H54 (cell line): ENCODE measurements around the gene ID3.
"Not testable (repeated sequence)": the region's sequence is repeated elsewhere in the genome, so short reads cannot be mapped to it uniquely, and the experiment has no call there.

Experiments used
- DNase-seq: peaks from one replicate; pipeline ENCODE4 v3.0.0; 2011; ENCODE audit warnings: low spot score, mixed read lengths; ENCODE audit not compliant: insufficient read length
- FAIRE-seq: peaks from 3 replicates; lab custom pipeline; 2011; peaks lifted over from hg19 to GRCh38; lab: Jason Lieb, UNC
- POLR2A ChIP-seq: IDR thresholded peaks from 2 replicates; pipeline ENCODE4 v1.6.1; 2011; ENCODE audit warnings: low read depth, mild to moderate bottlenecking, low read length

ID3 gene

GRCh38 chr1:23555986-23556634, 3.2 kb downstream of the ID3 start:
- no peak for FAIRE-seq
- no peak for DNase-seq
- TF ChIP-seq POLR2A, result peak; percentile 46

- TF ChIP-seq POLR2A, result no peak
- DNase-seq, result no peak
- no peak for FAIRE-seq
Measured at GRCh38 chr1:23555270-23555985, 3.9 kb downstream of the ID3 start.

GRCh38 chr1:23554481-23555269, 4.6 kb downstream of the ID3 start:
- DNase-seq, result peak; percentile 59
- FAIRE-seq, result no peak
- 0 out of 2 replicates have a peak, but pooled peaks have one; percentile 31 for TF ChIP-seq POLR2A

- TF ChIP-seq POLR2A, result no peak
- FAIRE-seq, result no peak
Measured at GRCh38 chr1:23554127-23554480, 5.2 kb downstream of the ID3 start.

GRCh38 chr1:23553231-23554126, 5.8 kb downstream of the ID3 start:
- FAIRE-seq (no peak), DNase-seq (no peak)
- TF ChIP-seq POLR2A, result no peak

More at GRCh38 chr1:23554127-23554480, 5.2 kb downstream of the ID3 start:
- no peak for DNase-seq

GRCh38 chr1:23551849-23552248, 7.5 kb downstream of the ID3 start:
- TF ChIP-seq POLR2A, result no peak
- FAIRE-seq (no peak), DNase-seq (no peak)

GRCh38 chr1:23548704-23549143, 10.6 kb downstream of the ID3 start:
- no peak for FAIRE-seq
- DNase-seq, result no peak
- TF ChIP-seq POLR2A, result no peak

- FAIRE-seq (no peak), DNase-seq (no peak)
- TF ChIP-seq POLR2A, result no peak
Measured at GRCh38 chr1:23546897-23547584, 12.3 kb downstream of the ID3 start.

GRCh38 chr1:23545851-23546250, 13.4 kb downstream of the ID3 start:
- no peak for TF ChIP-seq POLR2A
- no peak for FAIRE-seq

GRCh38 chr1:23544444-23545389, 14.6 kb downstream of the ID3 start:
- TF ChIP-seq POLR2A, result no peak
- FAIRE-seq, result peak; percentile 82
- no peak for DNase-seq

More at GRCh38 chr1:23545851-23546250, 13.4 kb downstream of the ID3 start:
- no peak for DNase-seq

GRCh38 chr1:23543707-23544443, 15.4 kb downstream of the ID3 start:
- no peak for TF ChIP-seq POLR2A
- no peak for FAIRE-seq
- no peak for DNase-seq

- not testable (repeated sequence) for FAIRE-seq, DNase-seq
Measured at GRCh38 chr1:23542940-23543339, 16.4 kb downstream of the ID3 start.
